ENCODE measurements around the gene DOCK8. TPM values are rescaled to one million over a fixed set of nuclear protein-coding genes. Genes with fewer than 3 reads are reported as not detected.

Gene DOCK8
- total RNA-seq, 1 donor = under 0.01 TPM

DNA sequence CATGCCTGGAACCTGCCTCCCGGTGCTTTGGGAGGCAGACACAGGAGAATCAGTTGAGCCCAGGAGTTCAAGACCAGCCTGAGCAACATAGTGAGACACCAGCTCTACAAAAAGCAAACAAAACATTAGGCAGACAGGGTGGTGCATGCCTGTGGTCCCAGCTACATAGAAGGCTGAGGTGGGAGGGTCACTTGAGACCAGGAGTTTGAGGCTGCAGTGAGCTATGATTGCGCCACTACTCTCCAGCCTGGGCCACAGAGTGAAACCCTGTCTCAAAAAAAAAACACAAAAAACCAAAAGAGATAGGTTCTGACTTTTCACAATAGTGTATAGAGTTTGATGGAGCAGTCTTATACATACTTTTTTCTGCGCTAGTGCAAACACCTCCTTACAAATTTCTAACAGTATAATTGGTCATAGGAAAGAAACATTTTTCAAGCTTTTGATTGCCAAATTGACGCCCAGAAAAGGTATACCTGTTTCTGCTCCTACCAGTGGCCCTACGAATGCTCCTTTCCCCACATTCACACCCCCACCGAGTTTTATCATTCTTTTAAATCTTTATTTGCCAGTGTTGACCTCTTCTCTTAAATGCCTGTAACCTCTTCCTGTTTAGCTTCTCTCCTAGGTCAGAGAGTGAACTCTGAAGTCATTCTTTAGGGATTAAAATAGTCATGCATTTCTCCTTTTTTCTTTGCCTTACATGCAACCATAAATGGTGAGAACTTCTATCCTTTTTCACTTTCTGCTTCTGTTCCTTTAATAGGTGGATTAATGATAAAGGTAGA lies 7.5 kb downstream of the DOCK8 start:
- Histone ChIP-seq H3K4me3 (ENCODE audit: insufficient read depth, low read length) (no peak overlapping the region), H3K27ac (ENCODE audit: low read depth, low read length) (no peak overlapping the region), H3K27me3 (ENCODE audit: insufficient read depth, low read length) (no peaks in the 10 kb centered on the region), H3K4me2 (ENCODE audit: insufficient read depth, low read length) (no peak overlapping the region), H3K4me1 (ENCODE audit: insufficient read depth, low read length) (no peaks in the 10 kb centered on the region), H2AFZ (ENCODE audit: low read length) (no peak overlapping the region), H3K79me2 (ENCODE audit: insufficient read depth, low read length) (no peaks in the 10 kb centered on the region), H3K36me3 (ENCODE audit: insufficient read depth, low read length) (no peaks in the 10 kb centered on the region), H3K9me3 (ENCODE audit: low read depth, low read length) (no peaks in the 10 kb centered on the region), H4K20me1 (ENCODE audit: insufficient read depth, low read length) (no peaks in the 10 kb centered on the region)
- TF ChIP-seq, protein P1, sequence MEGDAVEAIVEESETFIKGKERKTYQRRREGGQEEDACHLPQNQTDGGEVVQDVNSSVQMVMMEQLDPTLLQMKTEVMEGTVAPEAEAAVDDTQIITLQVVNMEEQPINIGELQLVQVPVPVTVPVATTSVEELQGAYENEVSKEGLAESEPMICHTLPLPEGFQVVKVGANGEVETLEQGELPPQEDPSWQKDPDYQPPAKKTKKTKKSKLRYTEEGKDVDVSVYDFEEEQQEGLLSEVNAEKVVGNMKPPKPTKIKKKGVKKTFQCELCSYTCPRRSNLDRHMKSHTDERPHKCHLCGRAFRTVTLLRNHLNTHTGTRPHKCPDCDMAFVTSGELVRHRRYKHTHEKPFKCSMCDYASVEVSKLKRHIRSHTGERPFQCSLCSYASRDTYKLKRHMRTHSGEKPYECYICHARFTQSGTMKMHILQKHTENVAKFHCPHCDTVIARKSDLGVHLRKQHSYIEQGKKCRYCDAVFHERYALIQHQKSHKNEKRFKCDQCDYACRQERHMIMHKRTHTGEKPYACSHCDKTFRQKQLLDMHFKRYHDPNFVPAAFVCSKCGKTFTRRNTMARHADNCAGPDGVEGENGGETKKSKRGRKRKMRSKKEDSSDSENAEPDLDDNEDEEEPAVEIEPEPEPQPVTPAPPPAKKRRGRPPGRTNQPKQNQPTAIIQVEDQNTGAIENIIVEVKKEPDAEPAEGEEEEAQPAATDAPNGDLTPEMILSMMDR (IDR thresholded peaks at IDR 0.05; ENCODE audit: extremely low read depth, low read depth, low read length) = no peak
- no peak for DNase-seq (ENCODE audit: insufficient read length, low spot score, missing footprints)

DNA sequence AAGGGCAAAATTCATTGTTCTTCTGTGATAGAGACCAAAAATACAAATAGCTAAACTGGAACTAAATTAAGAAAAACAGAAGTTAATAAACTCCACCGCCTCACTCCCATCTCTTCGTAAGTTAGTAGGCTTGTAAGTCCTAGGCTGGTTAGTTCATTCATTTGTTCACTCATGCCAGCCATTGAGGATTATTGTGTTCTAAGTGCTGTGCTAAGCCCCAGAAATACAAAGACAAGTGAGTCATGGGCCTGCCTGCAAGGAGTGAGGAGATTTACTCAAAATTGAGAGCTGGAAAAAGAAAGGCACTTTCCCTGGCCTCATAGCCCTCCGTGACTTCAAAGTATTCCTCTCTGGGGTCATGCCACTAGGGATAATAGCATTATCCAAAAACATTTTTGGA lies 8.5 kb downstream of the DOCK8 start:
- Histone ChIP-seq H3K79me2 (ENCODE audit: insufficient read depth, low read length) (no peaks in the 10 kb centered on the region), H3K27me3 (ENCODE audit: insufficient read depth, low read length) (no peaks in the 10 kb centered on the region), H3K4me2 (ENCODE audit: insufficient read depth, low read length) (no peak overlapping the region), H3K27ac (ENCODE audit: low read depth, low read length) (no peak overlapping the region), H4K20me1 (ENCODE audit: insufficient read depth, low read length) (no peaks in the 10 kb centered on the region), H2AFZ (ENCODE audit: low read length) (no peak overlapping the region), H3K4me1 (ENCODE audit: insufficient read depth, low read length) (no peaks in the 10 kb centered on the region), H3K9me3 (ENCODE audit: low read depth, low read length) (no peaks in the 10 kb centered on the region), H3K4me3 (ENCODE audit: insufficient read depth, low read length) (no peak overlapping the region), H3K36me3 (ENCODE audit: insufficient read depth, low read length) (no peaks in the 10 kb centered on the region)
- DNase-seq (ENCODE audit: insufficient read length, low spot score, missing footprints) = no peak
- TF ChIP-seq, protein P1 (IDR thresholded peaks at IDR 0.05; ENCODE audit: extremely low read depth, low read depth, low read length) = no peak

DNA sequence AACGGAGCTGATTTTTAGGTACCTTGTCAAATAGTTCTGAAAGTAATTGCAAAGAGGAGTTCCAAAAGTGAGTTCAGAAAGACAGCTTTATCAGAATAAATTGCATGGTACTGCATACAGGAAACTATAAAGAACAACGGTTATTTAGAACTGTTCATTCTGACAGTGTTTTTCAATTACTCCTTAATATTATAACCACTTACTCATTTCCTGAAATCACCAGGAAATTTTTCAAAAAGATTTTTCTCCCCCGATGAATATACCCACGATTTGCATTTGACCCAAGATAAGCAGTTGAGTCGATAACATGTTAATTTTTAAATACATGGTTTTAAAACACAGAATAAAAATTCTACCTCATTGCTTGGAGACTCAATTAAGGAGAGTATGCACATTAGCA lies 9.4 kb downstream of the DOCK8 start:
- Histone ChIP-seq H3K27ac (ENCODE audit: low read depth, low read length) (no peak overlapping the region), H4K20me1 (ENCODE audit: insufficient read depth, low read length) (no peaks in the 10 kb centered on the region)

More for the DNA sequence above, 9.4 kb downstream of the DOCK8 start:
- no peaks in the 10 kb centered on the region for H3K79me2 ChIP-seq (ENCODE audit: insufficient read depth, low read length)
- TF ChIP-seq, protein P1 (IDR thresholded peaks at IDR 0.05; ENCODE audit: extremely low read depth, low read depth, low read length) = no peak
- no peak overlapping the region for H3K4me3 ChIP-seq (ENCODE audit: insufficient read depth, low read length)
- H3K4me1 ChIP-seq (ENCODE audit: insufficient read depth, low read length) = no peaks in the 10 kb centered on the region
- no peaks in the 10 kb centered on the region for H3K36me3 ChIP-seq (ENCODE audit: insufficient read depth, low read length)
- H3K4me2 ChIP-seq (ENCODE audit: insufficient read depth, low read length) = no peak overlapping the region
- DNase-seq (ENCODE audit: insufficient read length, low spot score, missing footprints) = no peak
- no peaks in the 10 kb centered on the region for H3K27me3 ChIP-seq (ENCODE audit: insufficient read depth, low read length)
- no peak overlapping the region for H2AFZ ChIP-seq (ENCODE audit: low read length)
- H3K9me3 ChIP-seq (ENCODE audit: low read depth, low read length) = no peaks in the 10 kb centered on the region
